ENCODE measurements around the gene TAOK1.

The TAOK1 gene

GRCh38 chr17:29572691-29573557 lies 182.8 kb downstream of the TAOK1 start:
- peak; percentile 79 for DNase-seq

DNA sequence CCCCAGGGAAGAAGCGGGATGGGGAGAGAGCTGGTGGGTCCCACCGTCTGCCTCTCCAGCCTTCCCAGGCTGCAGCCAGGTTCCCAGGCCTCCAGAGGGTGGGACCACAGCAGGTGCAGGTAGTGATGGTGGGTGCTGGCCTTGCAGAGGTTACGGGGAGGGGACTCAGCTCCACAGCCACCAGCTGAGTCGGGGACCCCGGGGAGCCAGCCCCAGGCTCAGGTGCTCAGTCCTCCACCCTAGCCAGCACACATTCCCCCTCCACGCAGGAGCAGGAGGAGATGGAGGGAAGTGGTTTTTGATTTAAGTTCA lies 183.4 kb downstream of the TAOK1 start:
- no peak for DNase-seq

DNA sequence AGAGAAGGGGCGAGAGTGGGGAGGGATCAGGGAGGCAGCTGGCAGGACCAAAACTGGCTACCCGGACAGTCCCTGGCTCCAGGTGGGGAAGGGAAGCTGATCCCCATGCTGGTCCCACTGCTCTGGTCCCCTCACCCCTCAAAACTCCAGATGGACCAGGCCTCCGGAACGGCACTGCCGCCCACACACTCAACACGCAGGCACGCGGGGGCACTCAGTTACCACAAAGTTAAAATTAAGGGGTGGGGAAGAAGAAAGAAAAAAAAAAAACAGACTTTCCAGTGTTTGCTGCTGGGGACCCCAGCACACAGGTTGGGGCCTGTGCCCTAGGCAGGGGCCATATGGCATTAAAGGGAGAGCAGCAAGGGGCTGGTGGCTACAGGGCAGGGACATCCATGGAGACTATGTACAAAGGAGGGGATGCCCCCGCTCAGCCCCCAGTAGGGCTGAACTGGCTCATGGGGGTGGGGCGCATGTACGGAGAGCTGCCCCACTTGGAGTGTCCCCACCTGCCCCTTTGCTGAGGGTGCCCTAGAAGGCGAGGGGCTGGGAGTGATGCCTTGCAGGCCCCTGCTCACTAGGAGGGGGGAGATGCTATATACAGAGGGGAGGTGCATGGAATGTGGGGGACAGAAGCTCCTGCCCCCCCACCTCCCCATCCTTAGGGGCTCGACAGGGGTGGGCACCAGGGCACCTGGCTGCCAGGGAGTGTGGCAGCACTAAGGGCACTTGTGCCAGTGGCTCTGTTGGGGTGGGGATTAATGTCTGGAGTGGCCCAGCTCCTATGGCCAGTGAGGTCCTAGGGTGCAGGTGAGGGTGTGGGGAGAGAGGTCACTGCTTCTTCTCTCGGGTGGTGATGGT lies 183.9 kb downstream of the TAOK1 start:
- no peak for DNase-seq

- no peak for DNase-seq
Measured at GRCh38 chr17:29574732-29575510, 184.8 kb downstream of the TAOK1 start.

- DNase-seq, result no peak
Measured at GRCh38 chr17:29575511-29576213, 185.5 kb downstream of the TAOK1 start.

DNA sequence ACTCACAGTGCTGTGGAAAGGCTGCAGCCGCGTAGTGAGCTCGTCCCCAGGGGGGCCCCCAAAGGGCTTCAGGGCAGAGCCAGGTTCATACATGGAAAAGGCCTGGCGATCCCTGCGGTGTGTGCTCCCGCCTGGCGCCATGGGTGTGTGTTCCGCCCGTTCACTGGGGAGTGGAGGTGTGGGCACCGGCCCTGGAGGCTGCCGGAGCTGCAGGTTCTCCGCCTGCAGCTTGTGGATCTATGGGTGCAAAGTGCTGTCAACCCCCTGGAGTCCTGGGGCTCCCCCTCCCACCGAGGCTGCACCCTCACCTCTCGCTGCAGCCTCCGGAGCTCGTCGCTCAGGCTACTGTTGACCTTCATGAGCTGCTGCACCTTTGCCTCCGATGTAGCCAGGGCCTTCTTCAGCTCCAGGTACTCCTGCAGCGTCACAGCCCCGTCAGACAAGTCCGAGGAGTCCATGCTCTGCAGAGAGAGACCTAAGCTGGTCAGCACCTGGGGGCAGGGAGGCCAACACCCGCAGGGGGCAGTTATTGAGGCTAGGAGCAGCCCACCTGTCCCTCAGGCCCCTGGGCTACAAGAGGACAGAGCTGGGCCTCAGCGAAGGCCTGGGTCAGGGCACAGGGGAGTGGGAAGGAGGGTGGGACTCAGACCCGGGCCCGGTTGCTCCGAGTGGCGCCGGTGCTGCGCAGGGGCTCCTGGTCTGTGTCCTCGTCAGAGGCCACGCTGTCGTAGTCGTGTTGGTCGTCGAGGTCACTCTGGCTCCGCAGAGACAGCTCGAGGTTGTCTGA lies 186.2 kb downstream of the TAOK1 start:
- no peak for DNase-seq

DNA sequence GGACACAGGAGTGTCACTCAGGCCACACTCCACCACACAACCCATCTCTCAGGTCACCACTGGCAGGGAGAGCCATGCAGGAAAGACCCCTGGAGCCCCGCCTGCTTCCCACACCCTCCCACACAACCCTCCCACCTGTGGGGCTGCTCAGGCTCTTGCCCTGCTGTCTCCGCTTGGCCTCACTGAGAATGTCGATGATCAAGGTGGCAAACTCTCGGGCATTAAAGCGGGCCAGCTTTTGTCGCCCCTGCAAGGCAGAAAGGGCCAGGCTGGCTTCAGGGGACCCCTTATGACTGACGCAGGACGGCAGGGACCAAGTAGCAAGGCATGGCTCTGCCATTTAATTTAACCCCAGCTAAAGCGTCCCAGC lies 186.8 kb downstream of the TAOK1 start:
- DNase-seq, result no peak

GRCh38 chr17:29577385-29578211 lies 187.4 kb downstream of the TAOK1 start:
- DNase-seq, result no peak

DNA sequence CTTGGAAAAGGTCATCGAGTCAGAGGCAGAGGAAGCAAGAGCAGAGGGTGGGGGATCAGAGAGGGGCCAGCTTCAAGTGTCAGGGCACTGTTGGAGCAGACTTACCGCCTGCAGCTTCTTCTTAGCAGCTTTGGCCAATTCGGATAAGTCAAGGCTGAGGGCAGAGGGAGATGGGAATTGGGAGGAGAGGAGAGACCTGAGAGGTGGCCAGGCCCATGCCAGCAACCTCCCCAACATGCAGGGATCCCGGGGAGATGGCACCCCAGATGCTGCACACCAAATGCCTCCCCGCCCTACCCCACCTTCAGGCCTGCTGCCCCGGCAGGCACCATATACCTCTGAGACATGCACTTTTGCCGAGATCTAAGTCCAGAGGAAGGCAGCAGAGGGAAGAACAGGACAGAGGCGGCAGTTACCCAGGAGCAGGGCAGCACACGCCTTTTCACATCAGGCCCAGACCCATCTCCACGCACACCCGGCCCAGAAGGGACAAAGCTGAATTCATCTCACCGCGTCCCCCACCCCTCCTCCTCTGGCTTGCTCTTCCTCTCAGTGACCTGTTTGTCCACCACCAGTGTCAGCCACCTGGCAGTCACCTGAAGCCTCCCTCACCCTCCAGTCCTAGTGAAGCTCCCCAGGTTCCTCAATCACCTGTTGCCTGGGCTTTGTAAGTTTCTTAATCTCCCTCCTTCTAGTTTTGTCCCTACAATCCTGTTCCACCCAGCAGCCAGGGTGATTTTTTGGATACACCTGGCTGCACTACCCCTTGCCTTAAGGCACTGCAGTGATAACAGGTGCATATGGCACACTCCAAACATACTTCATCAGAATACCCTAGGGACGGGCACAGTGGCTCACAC lies 188.7 kb downstream of the TAOK1 start:
- no peak for DNase-seq

DNA sequence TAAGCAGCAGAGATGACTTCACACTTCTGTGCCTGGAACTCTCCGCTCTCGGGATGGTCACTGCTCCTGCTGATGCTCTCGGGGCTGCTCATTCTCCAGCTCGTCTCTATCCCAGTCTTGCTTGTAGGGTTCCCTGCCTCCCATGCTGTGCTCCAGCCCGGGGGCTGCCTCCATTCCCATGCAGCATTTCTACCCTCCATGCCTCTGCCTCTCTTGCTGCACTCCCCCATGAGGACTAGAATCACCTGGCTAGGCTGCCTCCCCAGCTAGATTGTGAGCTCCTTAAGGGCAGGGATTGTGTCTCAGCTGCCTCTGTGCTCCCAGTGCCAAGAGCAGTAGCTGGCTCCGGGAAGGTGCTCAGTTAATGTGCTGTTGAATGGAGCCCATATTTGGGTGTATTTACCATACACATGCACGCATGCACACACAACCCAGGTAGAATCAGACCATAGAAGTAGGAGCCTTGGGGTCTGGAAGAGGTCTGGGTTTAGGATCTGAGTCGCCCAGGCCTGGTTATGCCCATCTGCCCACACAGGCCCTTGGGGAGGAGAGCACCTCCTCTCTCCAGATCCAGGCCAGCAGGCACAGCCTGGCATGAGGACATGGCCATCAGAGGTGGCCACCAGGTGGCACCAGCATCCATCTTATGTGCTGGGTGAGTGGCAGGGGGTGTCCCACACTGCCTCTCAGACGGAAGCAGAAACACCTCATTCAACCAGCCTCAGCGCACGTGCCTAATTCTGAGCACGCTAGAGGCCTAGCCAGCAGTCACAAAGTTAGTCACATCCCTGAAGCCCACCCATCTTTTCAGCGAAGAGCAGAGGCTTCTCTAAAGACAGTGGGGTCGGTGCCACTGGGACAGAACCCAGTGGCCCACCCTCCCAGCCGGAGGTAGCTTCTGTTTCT lies 190.0 kb downstream of the TAOK1 start:
- DNase-seq, result peak; percentile 95

DNA sequence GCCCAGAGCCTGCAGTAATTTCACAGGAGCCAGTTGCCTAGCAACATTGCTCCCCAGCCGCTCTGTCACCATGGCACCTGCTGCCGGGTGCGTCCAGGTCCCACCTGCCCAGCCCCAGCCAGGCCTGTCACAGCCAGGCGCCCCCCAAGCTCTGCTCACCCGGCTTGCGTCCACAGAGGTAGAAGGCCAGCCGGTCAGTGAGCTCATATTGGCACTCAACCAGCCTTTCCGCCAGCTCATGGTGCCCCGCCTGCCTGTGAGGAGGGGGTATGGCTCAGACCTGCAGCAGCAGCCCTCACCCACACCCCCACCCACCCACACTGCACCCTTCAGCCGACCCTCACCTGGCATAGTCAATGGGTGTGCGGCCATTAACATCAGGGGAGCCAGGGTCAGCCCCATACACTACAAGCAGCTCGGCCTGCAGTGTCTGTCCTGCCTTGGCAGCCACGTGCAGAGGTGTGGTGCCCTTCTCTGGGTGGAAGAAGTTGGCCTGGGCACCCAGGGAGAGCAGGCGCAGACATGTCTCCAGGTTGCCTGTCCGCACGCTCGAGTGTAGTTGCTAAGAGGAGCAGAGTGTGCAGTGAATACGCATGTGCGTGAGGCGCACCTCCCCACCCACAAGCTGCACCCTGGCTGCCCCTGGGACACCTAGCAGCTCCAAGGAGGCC lies 191.6 kb downstream of the TAOK1 start:
- DNase-seq, result no peak

DNA sequence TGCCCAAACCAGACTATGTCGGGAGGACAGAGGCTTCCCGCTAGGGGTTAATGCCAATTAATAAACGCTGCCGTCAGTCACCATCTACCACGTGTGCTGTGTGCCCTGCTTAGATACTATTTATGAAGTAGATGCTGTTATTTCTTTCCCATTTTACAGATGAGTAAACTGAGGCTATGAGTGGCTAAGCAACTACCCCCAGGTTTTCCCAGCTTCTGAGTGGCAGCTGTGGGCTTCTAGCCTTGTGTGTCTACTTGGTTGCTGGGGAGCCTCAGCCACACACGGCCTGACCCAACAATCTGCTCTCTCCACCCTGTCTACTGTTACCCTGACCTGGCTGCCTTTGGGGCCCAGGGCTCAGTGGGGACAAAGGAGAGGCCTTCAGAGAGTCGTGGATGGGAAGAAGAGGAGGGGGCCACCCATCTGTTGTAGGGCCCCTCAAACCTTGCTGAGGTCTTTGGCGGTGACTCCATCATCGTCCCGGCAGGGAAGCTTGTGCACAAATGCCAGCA lies 192.1 kb downstream of the TAOK1 start:
- no peak for DNase-seq

DNA sequence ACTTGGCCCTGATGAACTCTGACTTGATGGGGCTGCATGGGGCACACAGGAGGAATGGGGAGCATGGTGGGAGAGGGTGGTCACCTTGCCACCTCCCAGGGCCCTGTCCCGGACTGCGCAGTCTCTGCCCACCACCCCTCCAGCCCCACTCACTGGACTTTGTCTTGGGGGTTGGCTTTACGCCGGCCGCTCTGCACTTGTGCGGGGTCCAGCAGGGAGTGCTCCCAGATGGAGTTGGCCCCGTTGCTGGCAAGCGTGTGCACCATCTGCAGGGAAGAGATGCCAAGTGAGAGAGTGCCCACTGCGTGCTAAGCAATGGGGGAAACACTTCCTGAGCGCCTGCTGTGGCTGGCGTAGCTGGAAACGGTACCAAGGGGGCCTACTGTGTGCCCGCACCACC lies 192.6 kb downstream of the TAOK1 start:
- no peak for DNase-seq

- DNase-seq, result no peak
Measured at GRCh38 chr17:29583324-29584248, 193.4 kb downstream of the TAOK1 start.

GRCh38 chr17:29584452-29585079 lies 194.4 kb downstream of the TAOK1 start:
- peak; percentile 53 for DNase-seq

DNA sequence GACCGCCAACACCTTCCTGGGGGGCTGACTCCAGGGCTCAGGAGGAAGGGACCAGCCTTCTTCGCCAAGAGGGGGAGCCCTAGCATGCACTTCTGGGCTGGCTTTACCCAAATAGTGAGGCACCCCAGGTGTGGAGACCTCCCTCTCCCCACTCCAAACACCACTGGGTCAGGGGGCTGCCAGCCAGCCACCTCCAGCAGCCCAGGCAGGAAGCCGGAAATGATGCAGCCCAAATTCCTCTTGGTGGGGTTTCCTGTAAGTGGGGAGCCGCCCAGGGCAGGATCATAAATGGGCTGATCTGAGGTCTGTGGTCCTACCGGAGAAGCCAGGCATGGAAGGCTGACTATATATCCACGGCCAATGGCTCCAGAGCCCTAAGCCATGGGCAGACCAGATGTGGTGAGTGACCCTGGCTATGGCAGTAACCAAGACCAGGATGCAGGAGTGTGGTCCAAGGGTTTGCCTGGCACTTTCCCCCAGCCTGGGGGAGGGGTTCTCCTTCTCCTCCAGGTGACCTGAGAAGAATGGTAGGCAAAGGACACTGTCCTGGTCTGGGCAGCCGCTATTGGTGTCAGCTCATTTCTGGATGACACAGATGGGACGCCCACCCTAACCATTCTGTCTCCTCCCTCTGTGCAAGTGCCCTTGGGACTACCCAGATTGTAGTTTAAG lies 195.1 kb downstream of the TAOK1 start:
- DNase-seq, result peak; percentile 63

Data from hematopoietic multipotent progenitor cell treated with erythropoietin and hydrocortisone succinate and interleukin-3 and kit ligand, for 4 days (in vitro differentiated cells).